ENCODE data around the gene C10orf90.

- TF ChIP-seq POLR2AphosphoS5 (IDR thresholded peaks at IDR 0.05; ENCODE audit: low read depth, low read length) = no peak
- TF ChIP-seq SIN3A (IDR thresholded peaks at IDR 0.05; ENCODE audit: borderline replicate concordance, insufficient read depth, low read length) = no peak
- TF ChIP-seq TAF1 (IDR thresholded peaks at IDR 0.05; ENCODE audit: borderline replicate concordance, insufficient read depth, low read length) = no peak
- TF ChIP-seq, protein P1, sequence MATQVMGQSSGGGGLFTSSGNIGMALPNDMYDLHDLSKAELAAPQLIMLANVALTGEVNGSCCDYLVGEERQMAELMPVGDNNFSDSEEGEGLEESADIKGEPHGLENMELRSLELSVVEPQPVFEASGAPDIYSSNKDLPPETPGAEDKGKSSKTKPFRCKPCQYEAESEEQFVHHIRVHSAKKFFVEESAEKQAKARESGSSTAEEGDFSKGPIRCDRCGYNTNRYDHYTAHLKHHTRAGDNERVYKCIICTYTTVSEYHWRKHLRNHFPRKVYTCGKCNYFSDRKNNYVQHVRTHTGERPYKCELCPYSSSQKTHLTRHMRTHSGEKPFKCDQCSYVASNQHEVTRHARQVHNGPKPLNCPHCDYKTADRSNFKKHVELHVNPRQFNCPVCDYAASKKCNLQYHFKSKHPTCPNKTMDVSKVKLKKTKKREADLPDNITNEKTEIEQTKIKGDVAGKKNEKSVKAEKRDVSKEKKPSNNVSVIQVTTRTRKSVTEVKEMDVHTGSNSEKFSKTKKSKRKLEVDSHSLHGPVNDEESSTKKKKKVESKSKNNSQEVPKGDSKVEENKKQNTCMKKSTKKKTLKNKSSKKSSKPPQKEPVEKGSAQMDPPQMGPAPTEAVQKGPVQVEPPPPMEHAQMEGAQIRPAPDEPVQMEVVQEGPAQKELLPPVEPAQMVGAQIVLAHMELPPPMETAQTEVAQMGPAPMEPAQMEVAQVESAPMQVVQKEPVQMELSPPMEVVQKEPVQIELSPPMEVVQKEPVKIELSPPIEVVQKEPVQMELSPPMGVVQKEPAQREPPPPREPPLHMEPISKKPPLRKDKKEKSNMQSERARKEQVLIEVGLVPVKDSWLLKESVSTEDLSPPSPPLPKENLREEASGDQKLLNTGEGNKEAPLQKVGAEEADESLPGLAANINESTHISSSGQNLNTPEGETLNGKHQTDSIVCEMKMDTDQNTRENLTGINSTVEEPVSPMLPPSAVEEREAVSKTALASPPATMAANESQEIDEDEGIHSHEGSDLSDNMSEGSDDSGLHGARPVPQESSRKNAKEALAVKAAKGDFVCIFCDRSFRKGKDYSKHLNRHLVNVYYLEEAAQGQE (IDR thresholded peaks at IDR 0.05; ENCODE audit: insufficient read depth in 1 of 2, low read depth in 2 of 2, low read length in 2 of 2) = no peak
Observed at GRCh38 chr10:126527645-126528314, 142.7 kb downstream of the C10orf90 start.
